CD14-positive monocyte (primary cell): ENCODE measurements around the gene CTSD. TPM values are rescaled to one million over a fixed set of nuclear protein-coding genes. Genes with fewer than 3 reads are reported as not detected.

Experiments
- DNase-seq, 3 donors: peaks; one replicate each; pipeline ENCODE4 v3.0.0-alpha.2; 2011 to 2022
- H2AFZ ChIP-seq: 2 replicates; pipeline ENCODE4 v1.6.0; 2012; ENCODE audit warnings: mild to moderate bottlenecking, low read depth, low read length, inconsistent platforms; ENCODE audit not compliant: insufficient read depth, poor library complexity, severe bottlenecking
- H3K27ac ChIP-seq, 2 donors: 1 replicate in 1 of 2; 2 replicates in 1 of 2; pipeline ENCODE4 v1.5.1; 2012 to 2013; ENCODE audit warnings: low read length in 2 of 2, control low read depth in 1 of 2, inconsistent platforms in 1 of 2, low read depth in 1 of 2, mild to moderate bottlenecking in 1 of 2
- H3K27me3 ChIP-seq, 2 donors: one replicate each; pipeline versions ENCODE4 v1.6.0 to v1.6.1; 2011 to 2013; ENCODE audit warnings: low read length in 2 of 2; ENCODE audit not compliant: control insufficient read depth in 2 of 2, insufficient read depth in 2 of 2
- H3K36me3 ChIP-seq, 2 donors: replicated peaks in 1 of 2; 1 replicate in 1 of 2; 2 replicates in 1 of 2; pipeline versions ENCODE4 v1.5.1 to v1.6.1; 2012 to 2013; ENCODE audit warnings: low read length in 2 of 2, control low read depth in 1 of 2, inconsistent platforms in 1 of 2, mild to moderate bottlenecking in 1 of 2; ENCODE audit not compliant: insufficient read depth in 2 of 2, control insufficient read depth in 1 of 2
- H3K4me1 ChIP-seq, 2 donors: 1 replicate in 1 of 2; 2 replicates in 1 of 2; pipeline versions ENCODE4 v1.5.1 to v1.6.1; 2012 to 2013; ENCODE audit warnings: low read length in 2 of 2, control low read depth in 1 of 2, inconsistent platforms in 1 of 2, mild to moderate bottlenecking in 1 of 2, moderate library complexity in 1 of 2; ENCODE audit not compliant: insufficient read depth in 2 of 2, control insufficient read depth in 1 of 2
- H3K4me2 ChIP-seq: replicated peaks from 2 replicates; pipeline ENCODE3; 2012; ENCODE audit warnings: low read length, moderate library complexity, mild to moderate bottlenecking; ENCODE audit not compliant: poor library complexity, severe bottlenecking; ENCODE audit errors: extremely low read depth
- H3K4me3 ChIP-seq, 3 experiments: fragments of 200-600 bp in 1 of 3; sonication (generic) in 1 of 3; replicated peaks in 1 of 3; 1 replicate in 2 of 3; 2 replicates in 1 of 3; pipeline ENCODE4 v1.5.1; 2011 to 2013; ENCODE audit warnings: low read length in 3 of 3, mild to moderate bottlenecking in 3 of 3, control low read depth in 2 of 3, low read depth in 2 of 3, inconsistent platforms in 1 of 3, moderate library complexity in 1 of 3
- H3K79me2 ChIP-seq: 2 replicates; pipeline ENCODE4 v1.6.0; 2012; ENCODE audit warnings: mild to moderate bottlenecking, control low read depth, inconsistent platforms, low read length, moderate library complexity; ENCODE audit not compliant: insufficient read depth
- H3K9ac ChIP-seq: 2 replicates; pipeline ENCODE4 v1.6.0; 2017; ENCODE audit warnings: low read length, mild to moderate bottlenecking; ENCODE audit not compliant: insufficient read depth, poor library complexity, severe bottlenecking
- H3K9me3 ChIP-seq, 2 donors: replicated peaks in 1 of 2; 1 replicate in 1 of 2; 2 replicates in 1 of 2; pipeline versions ENCODE4 v1.5.1 to v1.6.1; 2012 to 2013; ENCODE audit warnings: low read length in 2 of 2, control low read depth in 1 of 2; ENCODE audit not compliant: control insufficient read depth in 1 of 2, insufficient read depth in 1 of 2
- H4K20me1 ChIP-seq: 2 replicates; pipeline ENCODE4 v1.6.0; 2012; ENCODE audit warnings: mild to moderate bottlenecking, low read length, control low read depth, moderate library complexity; ENCODE audit not compliant: insufficient read depth
- H3K27ac Mint-ChIP-seq, 7 donors: one replicate each; pipeline ENCODE4 v1.8.0; 2020; ENCODE audit warnings: mild to moderate bottlenecking in 7 of 7, mixed read lengths in 7 of 7, moderate library complexity in 6 of 7, inconsistent platforms in 2 of 7
- H3K27me3 Mint-ChIP-seq, 3 donors: one replicate each; pipeline ENCODE4 v1.8.0; 2021 to 2022; ENCODE audit warnings: low read depth in 3 of 3, mild to moderate bottlenecking in 3 of 3, mixed read lengths in 3 of 3, moderate library complexity in 3 of 3, inconsistent platforms in 1 of 3
- H3K36me3 Mint-ChIP-seq, 2 donors: one replicate each; pipeline ENCODE4 v1.8.0; 2020; ENCODE audit warnings: mixed read lengths in 2 of 2, inconsistent platforms in 1 of 2, mild to moderate bottlenecking in 1 of 2
- H3K4me1 Mint-ChIP-seq: one replicate; pipeline ENCODE4 v1.8.0; 2020; ENCODE audit warnings: mild to moderate bottlenecking, mixed read lengths
- H3K4me3 Mint-ChIP-seq, 2 donors: one replicate each; pipeline ENCODE4 v1.8.0; 2020; ENCODE audit warnings: mild to moderate bottlenecking in 2 of 2, mixed read lengths in 2 of 2, moderate library complexity in 1 of 2
- H3K9me3 Mint-ChIP-seq, 7 donors: one replicate each; pipeline ENCODE4 v1.8.0; 2020 to 2022; ENCODE audit warnings: mixed read lengths in 7 of 7, mild to moderate bottlenecking in 6 of 7, moderate library complexity in 6 of 7, inconsistent platforms in 2 of 7
- CTCF ChIP-seq: fragments of 200-600 bp; IDR thresholded peaks from one replicate; pipeline ENCODE4 v1.8.0; 2022; ENCODE audit warnings: antibody characterized with exemption, mild to moderate bottlenecking
- WGBS: methylation state at CpG from one replicate; pipeline ENCODE4 v1.1.5; 2013; ENCODE audit warnings: missing lambda C conversion rate; ENCODE audit not compliant: insufficient coverage; 5-methylcytosine and 5-hydroxymethylcytosine counted together
- intact Hi-C, 2 donors: fragments of 100-400 bp; cut with micrococcal nuclease; formaldehyde crosslinking; loops; one replicate each; pipeline versions ENCODE4 v1.15.0 to v1.15.1; 2023
- polyA plus RNA-seq, 3 donors: library from polyadenylated mRNA; depleted of rRNA in 1 of 3; unstranded in 2 of 3; stranded (reverse) in 1 of 3; fragments of 300-500 nt in 2 of 3; fragments of >200 nt in 1 of 3; fragmentation: Illumina TruSeq in 2 of 3; gene quantifications; 1 replicate in 2 of 3; 2 replicates in 1 of 3; pipeline ENCODE4 v1.2.3, GENCODE V29; 2012 to 2021

Gene CTSD
- polyA plus RNA-seq, 3 donors: 835 to 1,372 (median 855) TPM

GRCh38 chr11:1743585-1744136 lies 20.1 kb downstream of the CTSD start:
- no peaks in the 10 kb centered on the region for H3K36me3 ChIP-seq
- no peak overlapping the region for H3K27ac ChIP-seq
- TF ChIP-seq CTCF: no peak
- no peaks in the 10 kb centered on the region for H3K79me2 ChIP-seq
- H3K4me1 Mint-ChIP-seq: peaks cover 18% of the 10 kb centered on the region
- H3K27ac Mint-ChIP-seq: no peak overlapping the region
- intact Hi-C loops: loop anchor here in 1 of 2 donors (5.0 kb wide), 1 partner anchor 89 kb away; the partner anchor contains the start of gene SYT8
- H2AFZ ChIP-seq: no peak overlapping the region
- H3K9me3 ChIP-seq: no peaks in the 10 kb centered on the region
- no peak overlapping the region for H3K4me3 Mint-ChIP-seq
- DNase-seq: no peak
- peaks cover 0 to 5% (median 3%) of the 10 kb centered on the region in 7 donors for H3K9me3 Mint-ChIP-seq
- H3K4me3 ChIP-seq: no peak overlapping the region
- WGBS: 97% methylated on average over 9 of the region's 10 CpGs
- peaks cover 7 to 17% of the 10 kb centered on the region in 2 donors for H3K36me3 Mint-ChIP-seq
- H4K20me1 ChIP-seq: peaks cover 23% of the 10 kb centered on the region
- H3K27me3 Mint-ChIP-seq: peaks cover 29 to 47% (median 45%) of the 10 kb centered on the region in 3 donors
- peaks cover 14 to 29% of the 10 kb centered on the region in 2 donors for H3K4me1 ChIP-seq
- no peak overlapping the region for H3K9ac ChIP-seq
- H3K4me2 ChIP-seq: no peak overlapping the region
- peaks cover 12 to 52% of the 10 kb centered on the region in 2 donors for H3K27me3 ChIP-seq

GRCh38 chr11:1742869-1743584 lies 20.7 kb downstream of the CTSD start:
- H4K20me1 ChIP-seq: peaks cover 16% of the 10 kb centered on the region
- H3K9me3 Mint-ChIP-seq: peaks cover 0 to 9% (median 3%) of the 10 kb centered on the region in 7 donors

More at GRCh38 chr11:1742869-1743584, 20.7 kb downstream of the CTSD start:
- Histone ChIP-seq H3K79me2 (no peaks in the 10 kb centered on the region), H3K36me3 (no peaks in the 10 kb centered on the region), H3K4me2 (no peak overlapping the region), H3K27me3 (peaks cover 6 to 47% of the 10 kb centered on the region in 2 donors), H3K27ac (no peak overlapping the region), H3K9me3 (peaks cover under 1 to 5% of the 10 kb centered on the region in 2 donors), H3K4me3 (no peak overlapping the region), H3K9ac (no peak overlapping the region), H3K4me1 (peaks cover 11 to 23% of the 10 kb centered on the region in 2 donors), H2AFZ (no peak overlapping the region)
- 98% methylated on average over 3 of the region's 3 CpGs for WGBS
- no peak overlapping the region for H3K4me3 Mint-ChIP-seq
- DNase-seq: no peak
- no peak for TF ChIP-seq CTCF
- H3K4me1 Mint-ChIP-seq: peaks cover 16% of the 10 kb centered on the region
- peaks cover 30 to 43% (median 42%) of the 10 kb centered on the region in 3 donors for H3K27me3 Mint-ChIP-seq
- peaks cover 4 to 15% of the 10 kb centered on the region in 2 donors for H3K36me3 Mint-ChIP-seq
- no peak overlapping the region for H3K27ac Mint-ChIP-seq
- intact Hi-C loops: loop anchor here in 1 of 2 donors (5.0 kb wide), 1 partner anchor 89 kb away; the partner anchor contains the start of gene SYT8
